GM19395 (cell line): Measurements from ENCODE around the gene CDK5RAP3.
"Not testable (repeated sequence)": the region's sequence is repeated elsewhere in the genome, so short reads cannot be mapped to it uniquely, and the experiment has no call there.

Experiments used
- ATAC-seq: cut with Tn5 transposase; IDR thresholded peaks from one replicate; pipeline ENCODE4 v1.9.1; 2021; ENCODE audit warnings: mild to moderate bottlenecking, moderate library complexity; ENCODE audit not compliant: unreplicated experiment

Gene CDK5RAP3

DNA sequence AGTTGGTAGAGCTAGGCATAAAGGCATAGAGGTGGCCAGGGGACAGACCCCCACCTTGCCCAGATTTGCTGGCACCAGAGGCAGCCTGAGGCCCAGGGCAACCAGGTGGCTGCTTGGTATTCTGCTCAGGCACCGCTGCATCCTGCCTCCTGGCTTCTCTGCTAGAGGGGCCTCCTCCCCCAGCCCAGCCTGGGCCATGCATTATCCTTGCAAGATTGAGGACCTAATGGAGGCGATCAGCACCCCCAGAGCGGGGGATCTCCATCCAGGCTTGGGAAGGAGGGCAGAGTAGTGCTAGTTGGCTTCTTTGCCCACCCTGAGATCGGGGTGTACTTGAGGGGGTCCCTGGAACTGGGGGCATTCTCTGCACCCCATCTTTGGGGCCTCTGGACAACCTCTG is 23.8 kb downstream of the CDK5RAP3 start:
- no peak for ATAC-seq

DNA sequence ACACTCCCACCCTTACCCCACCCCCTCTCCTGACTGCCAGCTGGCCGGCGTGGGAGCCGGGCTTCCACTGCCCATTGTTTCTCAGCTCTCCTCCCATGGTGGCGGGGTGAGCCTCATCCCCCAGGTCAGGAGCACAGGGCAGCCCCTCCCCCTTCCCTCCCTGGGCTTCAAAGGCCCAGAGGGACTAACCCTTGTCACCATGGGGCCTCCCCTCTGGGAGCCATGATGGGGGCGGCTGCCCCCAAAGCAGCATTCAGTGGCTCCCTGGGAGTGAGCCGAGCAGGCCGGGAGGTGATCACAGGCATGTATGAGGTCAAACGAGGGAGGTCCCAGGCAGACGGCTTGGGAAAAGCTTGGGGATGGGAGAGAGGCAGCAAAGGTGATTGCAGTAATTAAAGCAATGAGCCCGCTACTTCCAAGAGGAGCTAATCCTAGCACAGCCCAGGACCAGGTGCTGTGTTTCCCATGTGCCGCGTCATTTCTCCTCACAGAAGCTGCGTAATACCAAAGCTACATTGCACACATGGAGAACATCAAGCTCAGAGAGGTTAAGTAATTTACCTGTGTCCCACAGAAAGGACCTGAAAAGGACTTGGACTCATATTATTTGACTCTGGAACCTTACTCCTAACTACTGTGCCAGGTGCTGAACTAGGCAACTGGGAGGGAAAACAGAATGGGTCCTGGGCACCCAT is 24.5 kb downstream of the CDK5RAP3 start:
- ATAC-seq: no peak

DNA sequence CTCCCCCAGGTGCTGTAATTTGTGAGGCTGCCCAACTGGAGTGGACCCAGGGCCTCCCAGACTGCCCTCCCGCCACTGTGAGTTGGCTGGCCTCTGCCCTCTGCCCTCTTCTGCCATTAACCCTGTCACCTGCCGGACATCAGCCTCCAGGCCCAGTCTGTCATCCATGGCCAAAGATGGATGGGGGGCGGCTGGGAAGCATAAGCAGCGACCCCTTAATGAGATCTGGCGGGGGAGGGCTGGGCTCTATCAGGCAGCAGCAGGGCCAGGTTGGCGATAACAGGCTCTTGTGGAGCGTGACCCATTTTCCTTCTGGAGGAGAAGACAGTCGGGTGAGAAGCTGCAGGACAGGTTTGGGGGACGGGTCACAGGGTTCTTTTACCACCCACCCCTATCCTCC is 25.3 kb downstream of the CDK5RAP3 start:
- ATAC-seq: no peak

DNA sequence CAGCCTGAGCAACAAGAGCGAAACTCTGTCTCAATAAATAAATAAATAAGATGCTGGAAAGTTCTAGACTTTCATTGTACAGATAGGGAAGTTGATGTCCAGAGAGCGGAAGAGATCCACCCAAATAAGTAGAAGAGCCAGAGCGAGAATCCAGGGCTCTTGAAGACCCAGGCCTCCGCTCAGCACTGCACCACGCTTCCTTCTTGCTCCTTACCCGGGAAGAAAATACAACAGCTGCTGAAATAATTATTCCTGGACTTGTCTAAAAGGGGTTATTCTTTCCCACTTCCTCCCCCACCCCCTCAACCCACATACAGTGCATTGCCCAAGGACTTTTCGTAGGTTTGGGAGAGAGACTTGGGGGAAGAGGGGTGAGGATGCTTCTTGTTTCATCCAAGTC is 26.7 kb downstream of the CDK5RAP3 start:
- no peak for ATAC-seq

DNA sequence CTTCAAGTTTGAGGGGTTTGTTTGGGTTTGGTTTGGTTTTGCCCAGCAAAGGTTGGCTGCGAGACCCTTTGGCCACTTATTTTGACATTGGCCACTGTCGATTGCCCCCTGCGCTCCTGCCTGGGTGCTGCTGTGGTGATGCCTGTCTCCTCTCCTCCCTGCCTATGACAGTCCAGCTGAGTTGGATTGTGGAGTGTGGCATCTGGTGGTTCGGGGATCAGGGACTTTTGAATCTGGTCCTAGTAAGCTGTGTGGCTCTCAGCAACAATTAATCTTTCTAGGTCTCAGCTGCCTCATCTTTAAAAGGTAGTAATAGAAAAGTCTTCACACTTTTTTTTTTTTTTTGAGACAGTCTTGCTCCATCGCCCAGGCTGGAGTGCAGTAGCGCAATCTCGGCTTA is 27.1 kb downstream of the CDK5RAP3 start:
- no peak for ATAC-seq

DNA sequence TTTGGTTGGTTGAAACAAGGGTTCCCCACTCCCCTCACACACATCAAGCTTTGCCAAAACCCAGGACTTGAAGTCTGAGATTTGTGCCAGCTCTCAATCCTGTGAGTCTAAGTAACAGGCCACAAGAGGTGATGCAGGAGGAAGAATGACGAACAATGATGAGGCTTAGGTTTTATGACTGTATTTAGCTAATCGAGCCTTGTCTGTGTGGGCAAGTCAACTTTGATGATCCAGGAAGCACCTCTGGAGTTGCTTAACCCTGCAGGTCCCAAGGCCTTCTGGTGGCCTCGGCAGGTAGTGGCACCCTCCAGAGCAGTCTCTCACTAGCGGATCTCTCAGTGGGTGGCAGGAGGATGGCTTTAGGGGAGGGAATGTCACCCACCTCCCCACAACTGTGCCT is 28.7 kb downstream of the CDK5RAP3 start:
- no peak for ATAC-seq

DNA sequence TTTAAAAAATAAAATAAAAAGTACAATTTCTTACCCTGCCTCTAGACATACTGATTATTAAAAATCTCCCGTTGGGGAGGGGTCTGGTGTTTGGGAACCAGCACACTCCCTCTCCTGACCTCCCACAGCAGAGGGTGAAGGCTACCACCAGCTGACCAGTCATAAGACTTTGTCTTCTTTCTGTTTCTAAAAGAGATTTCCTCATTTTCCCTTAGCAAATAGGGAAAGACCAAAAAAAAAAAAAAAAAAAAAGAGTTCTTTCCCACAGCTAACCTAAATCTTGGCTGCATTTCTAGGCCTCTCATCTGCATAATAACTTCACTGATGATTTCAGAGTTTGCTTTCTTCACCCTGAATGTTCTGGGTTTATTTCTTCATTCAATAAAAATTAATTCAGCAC is 30.3 kb downstream of the CDK5RAP3 start:
- ATAC-seq: no peak

DNA sequence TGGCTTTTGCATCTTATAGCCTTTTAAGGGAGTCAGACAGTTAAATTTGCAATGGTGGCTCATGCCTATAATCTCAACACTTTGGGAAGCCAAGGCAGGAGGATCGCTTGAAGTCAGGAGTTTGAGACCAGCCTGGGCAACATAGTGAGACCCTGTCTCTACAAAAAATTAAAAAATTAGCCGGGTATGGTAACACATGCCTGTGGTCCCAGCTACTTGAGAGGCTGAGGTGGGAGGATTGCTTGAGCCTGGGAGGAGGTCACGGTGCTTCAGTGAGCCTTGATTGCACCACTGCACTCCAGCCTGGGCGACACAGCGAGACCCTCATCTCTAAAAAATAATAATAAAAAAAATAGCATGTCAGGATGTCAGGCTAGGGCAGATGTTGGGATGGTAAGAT is 30.7 kb downstream of the CDK5RAP3 start:
- ATAC-seq: not testable (repeated sequence)

DNA sequence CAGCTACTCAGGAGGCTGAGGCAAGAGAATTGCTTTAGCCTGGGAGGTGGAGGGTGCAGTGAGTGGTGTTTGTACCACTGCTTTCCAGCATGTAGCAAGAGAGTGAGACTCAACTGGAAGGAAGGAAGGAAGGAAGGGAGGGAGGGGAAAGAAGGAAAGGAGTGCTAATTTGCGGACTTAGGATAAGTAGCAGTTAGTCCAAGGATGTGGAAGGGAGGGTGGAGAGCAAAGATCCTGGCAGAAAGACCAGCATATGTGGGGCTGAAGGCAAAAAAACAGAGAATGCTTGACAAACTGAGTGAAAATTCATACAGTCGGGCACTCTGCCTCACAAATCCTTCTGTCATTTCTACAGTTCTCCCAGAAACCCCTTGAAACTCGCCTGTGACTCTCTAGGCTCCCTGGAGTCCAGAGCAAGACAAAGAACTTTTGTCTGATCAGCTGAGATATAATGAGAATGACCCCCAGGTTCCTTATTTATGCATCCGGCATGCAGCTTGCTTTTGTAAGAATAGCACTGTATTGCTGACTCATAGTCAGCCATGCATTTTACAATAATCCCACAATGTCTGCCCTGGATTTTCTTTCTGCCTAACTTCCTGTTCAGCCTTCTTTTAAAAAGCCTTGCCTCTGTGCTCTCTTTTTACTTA is 31.5 kb downstream of the CDK5RAP3 start:
- no peak for ATAC-seq

DNA sequence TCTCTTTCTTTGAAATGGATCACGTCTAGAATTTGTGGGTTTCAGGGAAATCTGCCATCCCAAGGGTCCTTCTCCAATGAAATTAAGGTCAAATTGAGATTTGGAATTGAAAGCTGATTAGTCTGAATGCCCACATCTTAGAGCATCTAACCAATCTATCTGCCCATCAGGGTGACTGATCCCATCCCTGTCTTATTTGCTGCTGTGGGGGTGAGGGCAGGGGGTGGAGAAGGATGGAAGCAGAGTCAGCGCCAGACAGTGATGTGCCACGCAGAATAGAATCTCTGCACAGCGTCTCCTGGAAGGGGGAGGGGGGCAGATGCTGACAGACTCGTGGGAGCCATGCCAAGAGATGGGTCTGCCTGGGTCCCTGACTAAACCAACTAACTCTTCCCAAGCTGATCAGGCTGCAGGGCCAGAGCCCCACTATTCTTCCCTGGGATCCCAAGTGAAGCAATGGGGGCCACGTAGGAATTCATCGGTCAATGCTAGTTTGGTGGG is 32.1 kb downstream of the CDK5RAP3 start:
- ATAC-seq: no peak

DNA sequence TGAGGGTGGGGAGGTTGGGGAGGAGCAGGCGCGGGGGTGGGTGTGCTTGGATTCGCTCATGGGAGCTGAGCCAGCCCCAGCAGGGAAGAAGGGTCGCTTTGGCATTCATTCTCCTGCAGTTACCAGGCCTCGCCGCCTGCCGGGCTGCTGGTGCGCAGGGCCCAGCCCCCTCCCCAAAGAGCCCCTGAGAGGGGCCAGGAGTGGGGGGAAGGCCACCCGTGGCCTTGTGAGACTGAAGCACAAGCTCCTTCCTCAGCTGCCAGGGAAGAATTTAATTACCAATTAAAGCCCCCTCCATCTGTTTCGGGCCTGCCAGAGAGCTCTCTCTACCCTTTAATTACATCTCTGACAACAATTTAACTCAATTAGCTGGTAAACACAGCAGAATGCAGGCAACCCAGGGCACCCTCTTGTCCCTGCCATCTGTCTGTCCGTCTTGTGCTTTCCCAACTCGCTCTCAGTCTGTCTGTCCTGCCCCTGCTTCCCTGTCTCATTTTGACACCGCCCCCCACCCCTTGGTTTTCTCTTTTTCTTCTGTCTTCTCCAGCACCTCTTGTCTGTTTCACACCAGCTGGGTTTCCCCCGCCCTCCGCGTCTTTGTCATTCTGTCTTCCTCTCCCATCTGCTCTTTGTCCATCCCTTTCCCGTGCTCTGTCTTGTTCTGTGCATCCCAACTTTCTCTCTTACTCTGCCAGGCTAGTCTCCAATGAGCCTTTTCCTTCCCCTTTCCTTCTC is 32.7 kb downstream of the CDK5RAP3 start:
- no peak for ATAC-seq

DNA sequence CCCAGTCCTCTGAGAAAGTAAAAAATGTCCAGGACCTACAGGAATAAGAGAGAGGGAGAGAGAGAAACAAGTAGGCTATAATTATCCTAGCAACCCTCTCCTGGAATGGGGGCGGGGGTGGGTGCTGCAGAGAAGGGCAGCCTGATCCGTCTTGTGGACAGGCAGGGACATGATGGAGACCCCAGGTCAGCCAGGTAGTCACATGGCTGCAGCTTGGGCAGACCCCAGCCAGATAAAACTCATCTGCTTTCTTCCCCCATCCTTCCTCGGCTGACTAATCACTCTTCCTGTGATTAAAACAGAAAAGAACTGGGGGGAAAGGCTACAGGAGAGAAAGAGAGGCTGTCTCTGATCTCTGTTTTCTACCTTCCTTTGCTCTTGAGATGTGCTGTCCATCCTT is 34.1 kb downstream of the CDK5RAP3 start:
- no peak for ATAC-seq

DNA sequence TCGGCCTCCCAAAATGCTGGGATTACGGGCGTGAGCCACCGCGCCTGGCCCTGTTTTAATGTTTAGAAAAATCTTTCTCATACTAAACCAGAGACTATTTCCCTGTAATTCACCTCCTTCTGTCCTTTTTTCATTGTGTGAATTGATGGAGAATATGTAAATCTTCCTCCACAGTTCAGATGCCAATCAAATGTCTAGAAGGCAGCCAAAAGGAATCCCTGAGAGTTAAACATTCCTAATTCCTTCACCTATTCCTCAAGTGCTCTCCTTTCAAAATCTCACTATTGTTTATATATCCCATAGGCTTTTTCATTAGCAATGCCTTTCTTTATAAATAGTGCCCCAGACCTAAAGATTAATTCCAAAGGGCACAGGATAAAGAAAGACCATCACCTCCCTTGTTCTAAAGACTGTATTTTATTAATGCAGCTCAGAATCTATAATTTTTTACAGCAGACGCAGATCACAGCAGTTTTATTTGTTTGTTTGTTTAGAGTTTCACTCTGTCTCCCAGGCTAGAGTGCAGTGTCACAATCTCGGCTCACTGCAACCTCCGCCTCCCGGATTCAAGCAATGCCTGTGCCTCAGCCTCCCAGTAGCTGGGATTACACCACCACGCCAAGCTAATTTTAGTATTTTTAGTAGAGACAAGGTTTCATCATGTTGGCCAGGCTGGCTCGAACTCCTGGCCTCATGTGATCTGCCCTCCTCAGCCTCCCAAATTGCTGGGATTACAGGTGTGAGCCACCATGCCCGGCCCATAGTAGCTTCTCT is 36.2 kb downstream of the CDK5RAP3 start:
- ATAC-seq: no peak

DNA sequence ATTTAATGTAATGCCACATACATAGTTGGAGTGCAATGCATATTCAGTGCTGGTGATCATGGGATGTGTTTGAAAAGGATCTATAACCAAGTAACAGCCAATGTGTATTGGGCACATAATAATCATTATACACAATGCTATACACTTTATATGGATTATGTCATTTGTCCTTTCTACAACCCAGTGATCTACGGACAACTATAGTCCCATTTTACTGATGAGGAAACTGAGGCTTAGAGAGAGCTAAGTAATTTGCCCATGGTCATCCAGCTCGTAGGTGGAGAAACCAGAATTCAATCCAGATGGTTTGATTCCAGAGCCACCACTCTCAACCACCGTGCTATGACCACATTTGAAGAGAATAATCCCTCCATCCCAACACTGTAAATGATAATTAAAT is 39.3 kb downstream of the CDK5RAP3 start:
- no peak for ATAC-seq

DNA sequence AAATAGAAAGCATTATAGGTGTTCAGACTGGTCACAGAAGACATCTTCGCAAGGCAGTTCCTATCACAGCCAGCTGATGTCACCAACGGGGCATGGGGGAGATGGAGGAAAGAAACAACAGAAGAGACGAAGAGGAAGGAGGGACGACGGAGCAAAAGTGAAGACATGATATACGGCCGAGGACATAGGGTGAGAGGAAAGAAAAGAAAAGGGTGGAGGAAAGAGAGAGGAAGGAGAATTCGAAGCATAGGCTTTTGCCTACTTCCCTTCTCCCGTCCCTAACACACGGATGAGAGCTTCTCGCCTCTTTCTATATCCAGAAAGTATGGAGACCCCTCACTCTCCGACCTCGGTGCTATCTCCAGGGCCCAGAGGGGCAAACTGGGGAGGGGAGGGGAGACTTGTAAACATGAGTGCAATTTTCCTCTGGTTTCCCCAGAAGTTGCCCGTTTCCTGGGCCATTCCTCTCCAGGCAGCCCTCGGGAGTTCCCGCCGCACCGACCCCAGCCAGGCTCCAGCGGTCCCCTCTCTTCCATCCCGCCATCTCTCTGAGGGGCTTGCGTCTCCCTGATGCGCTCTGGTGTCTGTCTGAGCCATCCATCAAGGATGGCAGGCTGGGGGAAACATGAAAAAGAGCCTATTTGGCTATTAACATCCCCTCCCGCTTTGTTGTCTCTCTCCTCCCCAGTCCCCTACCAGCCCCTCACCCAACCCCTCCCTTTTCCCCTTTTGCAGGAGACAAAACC is 40.7 kb downstream of the CDK5RAP3 start:
- no peak for ATAC-seq

DNA sequence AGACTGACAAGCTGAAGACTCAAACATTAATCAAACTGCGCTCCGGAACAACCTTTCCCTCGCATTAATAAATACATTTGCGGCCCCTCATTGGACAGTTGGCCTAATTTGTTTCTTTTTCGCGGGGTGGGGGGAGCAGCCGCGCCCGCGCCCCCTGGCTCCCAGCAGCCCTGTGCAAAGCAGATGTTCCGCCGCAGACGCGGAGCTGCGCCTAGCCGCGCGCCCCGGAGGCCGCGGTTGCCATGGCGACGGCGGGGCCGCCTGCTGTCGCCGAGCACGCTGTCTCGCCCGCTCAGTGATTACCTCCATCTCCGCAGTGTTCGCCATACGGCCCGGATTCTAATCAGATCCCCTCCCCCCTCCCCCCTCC is 41.2 kb downstream of the CDK5RAP3 start:
- no peak for ATAC-seq

DNA sequence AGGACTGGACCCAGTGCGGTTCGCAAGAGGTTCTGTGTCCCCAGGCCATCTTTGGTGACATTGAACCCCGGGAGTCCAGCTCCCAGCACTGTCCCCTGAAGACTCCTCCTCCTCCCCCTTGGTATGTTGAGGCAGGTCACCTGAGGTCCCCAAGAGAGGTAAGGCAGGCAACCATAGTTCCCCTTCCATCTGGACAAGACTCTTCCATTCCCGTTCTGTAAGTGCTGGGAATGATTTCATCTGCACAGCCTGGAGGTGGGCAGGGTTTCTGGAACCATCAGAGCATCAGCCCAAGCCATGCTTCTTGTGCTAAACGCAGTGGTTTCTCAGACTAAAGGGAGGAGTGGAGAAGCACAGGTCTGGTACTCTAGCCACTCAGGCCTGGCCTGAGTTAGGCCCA is 41.7 kb downstream of the CDK5RAP3 start:
- no peak for ATAC-seq

DNA sequence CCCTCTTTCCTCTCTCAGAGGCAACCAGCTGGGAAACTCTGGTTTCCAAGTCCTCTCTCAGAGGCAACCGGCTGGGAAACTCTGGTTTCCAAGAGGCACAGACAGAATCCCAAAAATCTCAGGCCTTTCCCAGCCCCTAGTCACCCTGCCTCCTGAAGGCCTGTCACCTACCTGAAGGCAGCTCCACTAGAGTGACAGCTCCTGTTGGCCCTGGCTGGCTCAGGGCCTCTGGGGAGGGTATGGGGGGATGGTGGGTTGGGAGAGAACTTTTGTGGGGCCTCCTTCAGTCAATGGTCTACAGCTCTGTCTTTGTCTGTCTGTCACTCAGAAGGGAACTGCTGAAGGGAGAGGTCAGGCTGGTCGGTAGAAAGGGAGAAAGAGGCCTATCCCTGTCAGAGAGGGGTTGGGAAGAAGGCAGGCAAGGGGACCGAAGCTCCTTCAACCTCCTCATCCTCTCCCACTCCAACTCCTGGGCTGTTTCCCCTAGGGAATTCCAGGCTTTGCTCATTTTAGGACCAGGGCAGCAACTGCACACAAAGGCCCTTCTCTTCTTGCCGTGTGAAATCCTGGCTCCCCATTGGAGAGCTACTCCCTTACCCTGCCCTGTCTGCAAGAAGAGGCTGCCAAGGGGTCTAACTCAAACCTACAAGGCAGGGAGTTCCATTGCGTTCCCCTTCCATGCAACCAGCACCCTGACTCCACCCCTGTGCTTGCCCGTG is 43.1 kb downstream of the CDK5RAP3 start:
- ATAC-seq: no peak

DNA sequence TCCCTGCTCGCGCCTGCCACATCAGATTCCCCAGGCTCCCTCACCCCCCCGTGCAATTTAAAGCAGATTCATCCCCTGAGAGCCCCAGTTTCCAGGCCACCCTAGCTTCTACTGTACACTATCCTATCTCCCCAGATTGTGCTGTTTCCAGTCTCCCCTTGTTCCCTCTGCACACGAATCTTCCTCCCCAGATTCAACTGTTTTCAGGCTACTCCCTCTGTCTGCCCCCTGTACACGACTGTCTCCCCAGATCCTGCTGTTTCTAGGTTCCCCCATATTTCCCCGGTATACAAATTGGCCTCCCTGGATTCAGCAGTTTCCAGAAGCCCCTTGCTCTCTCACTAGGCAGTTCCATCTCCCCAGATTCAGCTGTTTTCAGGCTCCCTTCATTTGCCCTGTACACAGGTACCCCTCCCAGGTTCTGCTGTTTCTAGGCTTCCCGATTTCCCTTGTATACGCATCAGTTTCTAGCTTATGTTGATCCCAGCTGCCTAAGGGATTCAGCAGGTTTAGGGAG is 43.7 kb downstream of the CDK5RAP3 start:
- ATAC-seq: no peak

DNA sequence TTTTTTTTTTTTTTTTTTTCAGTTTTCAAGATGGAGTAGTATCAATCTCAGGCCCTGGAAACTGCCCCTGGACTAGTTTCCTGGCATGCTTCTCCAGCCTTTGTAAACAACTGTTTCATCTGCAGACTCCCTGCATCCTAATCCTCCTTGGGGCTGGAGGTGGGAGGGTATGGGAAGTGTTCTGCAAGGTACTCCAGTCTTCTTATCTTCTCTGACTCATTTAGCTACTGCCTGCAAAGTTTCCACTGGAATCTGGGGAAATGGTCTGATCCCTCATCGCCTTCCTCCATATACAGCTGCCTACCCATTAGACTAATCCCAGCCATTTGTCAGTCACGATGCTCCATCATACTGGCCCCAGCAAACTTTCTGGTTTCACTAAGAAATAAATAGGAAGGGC is 45.2 kb downstream of the CDK5RAP3 start:
- no peak for ATAC-seq
